Left renal cortex interstitium (tissue), 4 donors: ENCODE measurements around the gene VPS33A. TPM values are rescaled to one million over a fixed set of nuclear protein-coding genes. Genes with fewer than 3 reads are reported as not detected.

Experiments used
- DNase-seq, 4 donors: peaks; one replicate each; pipeline ENCODE4 v3.0.0-alpha.2; 2013; ENCODE audit warnings: low read depth in 4 of 4, low spot score in 2 of 4, missing footprints in 1 of 4
- polyA plus RNA-seq, 4 donors: library from polyadenylated mRNA; unstranded; fragments of 120-200 nt; gene quantifications; one replicate each; pipeline ENCODE4 v1.2.1, GENCODE V29; 2013; ENCODE audit not compliant: insufficient read length in 4 of 4

The VPS33A gene
- polyA plus RNA-seq, 4 donors = 16.5 to 21.4 (median 17.6) TPM

- DNase-seq = no peak
Measured at GRCh38 chr12:122185494-122186082, 80.7 kb downstream of the VPS33A start.

- no peak for DNase-seq
Measured at GRCh38 chr12:122185079-122185478, 81.2 kb downstream of the VPS33A start.

GRCh38 chr12:122184517-122184916 lies 81.8 kb downstream of the VPS33A start:
- no peak for DNase-seq

DNA sequence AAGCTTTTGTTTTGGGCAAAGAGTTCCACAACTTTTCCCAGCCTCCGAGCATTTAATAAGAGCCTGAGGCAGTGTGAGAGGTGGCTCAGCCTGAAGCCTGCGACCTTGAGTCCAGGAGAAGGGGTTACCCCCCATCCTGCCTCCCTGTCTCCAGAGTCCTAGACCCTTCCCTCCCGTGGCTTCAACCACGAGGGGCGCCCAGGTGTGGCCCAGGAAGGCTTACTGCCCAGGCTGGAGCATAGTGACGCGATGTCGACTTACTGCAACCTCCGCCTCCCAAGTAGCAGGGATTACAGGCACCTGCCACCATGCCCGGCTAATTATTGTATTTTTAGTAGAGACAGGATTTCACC lies 82.7 kb downstream of the VPS33A start:
- DNase-seq = no peak

DNA sequence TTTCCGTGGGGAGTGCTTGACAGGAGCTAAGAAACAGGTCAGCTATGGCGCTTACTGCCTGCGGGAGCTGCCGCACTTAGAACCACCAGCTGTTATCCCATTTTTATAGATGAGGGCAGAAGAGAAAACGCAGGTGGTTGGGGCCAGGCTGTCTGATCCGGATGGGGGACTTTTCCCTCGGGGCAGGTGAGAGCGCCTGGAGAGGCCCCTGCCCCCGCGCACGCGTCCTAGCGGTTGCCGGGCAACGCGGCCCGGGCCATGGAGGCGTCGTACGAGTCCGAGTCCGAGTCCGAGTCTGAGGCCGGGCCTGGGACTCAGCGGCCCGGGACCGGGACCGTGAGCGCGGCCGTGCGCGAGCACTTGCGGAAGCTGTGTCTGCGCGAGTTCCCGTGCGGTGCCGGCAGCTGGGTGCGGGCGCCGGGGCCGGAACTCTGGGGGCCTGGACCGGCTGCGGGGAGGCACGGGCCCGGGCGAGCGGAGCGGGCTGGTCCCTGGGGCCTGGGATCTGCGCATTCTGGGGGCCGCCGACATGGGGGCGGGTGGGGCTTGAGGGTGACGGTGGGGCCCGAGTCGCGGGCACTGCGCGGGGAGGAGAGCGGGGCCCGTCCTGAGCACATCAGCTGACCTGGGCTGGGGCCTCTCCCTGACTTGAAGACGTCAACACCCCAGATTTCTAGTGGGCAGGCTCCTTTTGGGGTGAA lies 83.3 kb downstream of the VPS33A start, which contains the start of gene LRRC43:
LRRC43 (plus strand) TSS at position 237 of the 701 bp plus-strand sequence; CDS start at position 259, 22 bp downstream.
- peak in 2 of 4 donors; percentile 44 to 51 for DNase-seq

Other genes starting within 250 kb of the VPS33A start
- gene BCL7A, start 244.6 kb downstream of the VPS33A start, polyA plus RNA-seq = 10 to 100 TPM; 35.0 to 42.9 (median 38.4) TPM
- 10 to 100 TPM; 25.2 to 58.5 (median 38.2) TPM for gene MLXIP, start 187.7 kb downstream of the VPS33A start, polyA plus RNA-seq
- gene IL31, start 92.3 kb downstream of the VPS33A start, polyA plus RNA-seq = not detected
- 1 to 10 TPM; 4.0 to 8.2 (median 6.2) TPM for gene LRRC43, start 83.4 kb downstream of the VPS33A start, polyA plus RNA-seq
- gene B3GNT4, start 62.8 kb downstream of the VPS33A start, polyA plus RNA-seq = 1 to 10 TPM; 2.6 to 5.2 (median 3.7) TPM
- gene DIABLO, start 40.4 kb downstream of the VPS33A start, polyA plus RNA-seq = 10 to 100 TPM; 60.4 to 82.4 (median 71.0) TPM
- gene CLIP1, start 156.2 kb upstream of the VPS33A start, polyA plus RNA-seq = 10 to 100 TPM; 33.1 to 46.1 (median 41.3) TPM
- 10 to 100 TPM; 32.6 to 55.9 (median 42.6) TPM for gene ZCCHC8, start 234.4 kb upstream of the VPS33A start, polyA plus RNA-seq